Activated CD4-positive, alpha-beta T cell treated with anti-CD3 and anti-CD28 coated beads for 36 hours (primary cell): ENCODE results near the gene KCNE4. TPM values are rescaled to one million over a fixed set of nuclear protein-coding genes. Genes with fewer than 3 reads are reported as not detected.

Experiments used
- ATAC-seq: fragments of 200-7000 bp; cut with Tn5 transposase; one replicate; pipeline ENCODE4 v1.10.0; 2021; ENCODE audit warnings: mild to moderate bottlenecking, moderate library complexity
- CTCF ChIA-PET: fragments of 350-600 bp; sonication (Branson Sonifier 250); formaldehyde crosslinking; loops from one replicate; lab custom pipeline; 2021; ENCODE audit warnings: antibody characterized with exemption; lab: Charles Lee
- POLR2A ChIA-PET: fragments of 350-600 bp; sonication (Branson Sonifier 250); formaldehyde crosslinking; loops from one replicate; lab custom pipeline; 2021; ENCODE audit warnings: antibody characterized with exemption, inconsistent platforms; lab: Charles Lee
- DNase-seq: peaks from one replicate; pipeline ENCODE4 v3.0.0-alpha.2; 2020
- H3K27ac Mint-ChIP-seq: one replicate; pipeline ENCODE4 v1.8.0; 2021; ENCODE audit warnings: mixed read lengths
- H3K27me3 Mint-ChIP-seq: one replicate; pipeline ENCODE4 v1.8.0; 2021; ENCODE audit warnings: mixed read lengths
- H3K36me3 Mint-ChIP-seq: one replicate; pipeline ENCODE4 v1.8.0; 2021; ENCODE audit warnings: low read depth, mixed read lengths
- H3K4me1 Mint-ChIP-seq: one replicate; pipeline ENCODE4 v1.8.0; 2021; ENCODE audit warnings: mixed read lengths
- H3K4me3 Mint-ChIP-seq: one replicate; pipeline ENCODE4 v1.8.0; 2021; ENCODE audit warnings: mild to moderate bottlenecking, moderate library complexity, mixed read lengths
- H3K9me3 Mint-ChIP-seq: one replicate; pipeline ENCODE4 v1.8.0; 2021; ENCODE audit warnings: low read depth, mixed read lengths
- intact Hi-C, 2 experiments: fragments of 100-400 bp; cut with DNase I in 1 of 2; cut with micrococcal nuclease in 1 of 2; formaldehyde crosslinking; loops; one replicate each; pipeline versions ENCODE4 v1.14.2 to v1.15.1; 2022 to 2024; cut with DNase I, micrococcal nuclease
- total RNA-seq, 2 experiments: library from RNA; stranded (reverse); gene quantifications; one replicate each; pipeline ENCODE4 v1.2.3, GENCODE V29; 2021

KCNE4 gene
- total RNA-seq, 2 experiments from 2014 or later: not detected

DNA sequence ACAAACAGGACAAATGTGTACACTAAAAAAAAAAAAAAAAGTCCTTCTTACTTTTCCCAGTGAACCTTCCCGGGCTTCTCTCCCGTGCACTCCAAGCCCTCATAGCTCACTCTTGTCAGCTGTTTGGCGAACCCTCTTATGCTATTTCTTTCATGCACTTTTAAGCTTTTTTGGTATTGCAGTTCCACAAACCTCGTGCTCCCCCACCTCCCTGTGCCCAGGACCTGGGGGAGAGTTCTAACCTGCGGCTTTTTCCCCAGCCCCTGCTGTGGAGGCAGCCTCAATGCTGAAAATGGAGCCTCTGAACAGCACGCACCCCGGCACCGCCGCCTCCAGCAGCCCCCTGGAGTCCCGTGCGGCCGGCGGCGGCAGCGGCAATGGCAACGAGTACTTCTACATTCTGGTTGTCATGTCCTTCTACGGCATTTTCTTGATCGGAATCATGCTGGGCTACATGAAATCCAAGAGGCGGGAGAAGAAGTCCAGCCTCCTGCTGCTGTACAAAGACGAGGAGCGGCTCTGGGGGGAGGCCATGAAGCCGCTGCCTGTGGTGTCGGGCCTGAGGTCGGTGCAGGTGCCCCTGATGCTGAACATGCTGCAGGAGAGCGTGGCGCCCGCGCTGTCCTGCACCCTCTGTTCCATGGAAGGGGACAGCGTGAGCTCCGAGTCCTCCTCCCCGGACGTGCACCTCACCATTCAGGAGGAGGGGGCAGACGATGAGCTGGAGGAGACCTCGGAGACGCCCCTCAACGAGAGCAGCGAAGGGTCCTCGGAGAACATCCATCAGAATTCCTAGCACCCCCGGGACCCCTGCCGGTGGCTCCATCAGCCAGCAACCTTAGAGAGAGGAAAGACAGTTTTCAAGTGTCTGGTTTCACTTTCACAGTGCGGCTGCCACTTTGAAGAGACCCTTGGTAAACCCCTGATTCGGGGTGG is 826 bp downstream of the KCNE4 start:
- CTCF ChIA-PET: no interaction called here
- intact Hi-C loops: no loop called here

DNA sequence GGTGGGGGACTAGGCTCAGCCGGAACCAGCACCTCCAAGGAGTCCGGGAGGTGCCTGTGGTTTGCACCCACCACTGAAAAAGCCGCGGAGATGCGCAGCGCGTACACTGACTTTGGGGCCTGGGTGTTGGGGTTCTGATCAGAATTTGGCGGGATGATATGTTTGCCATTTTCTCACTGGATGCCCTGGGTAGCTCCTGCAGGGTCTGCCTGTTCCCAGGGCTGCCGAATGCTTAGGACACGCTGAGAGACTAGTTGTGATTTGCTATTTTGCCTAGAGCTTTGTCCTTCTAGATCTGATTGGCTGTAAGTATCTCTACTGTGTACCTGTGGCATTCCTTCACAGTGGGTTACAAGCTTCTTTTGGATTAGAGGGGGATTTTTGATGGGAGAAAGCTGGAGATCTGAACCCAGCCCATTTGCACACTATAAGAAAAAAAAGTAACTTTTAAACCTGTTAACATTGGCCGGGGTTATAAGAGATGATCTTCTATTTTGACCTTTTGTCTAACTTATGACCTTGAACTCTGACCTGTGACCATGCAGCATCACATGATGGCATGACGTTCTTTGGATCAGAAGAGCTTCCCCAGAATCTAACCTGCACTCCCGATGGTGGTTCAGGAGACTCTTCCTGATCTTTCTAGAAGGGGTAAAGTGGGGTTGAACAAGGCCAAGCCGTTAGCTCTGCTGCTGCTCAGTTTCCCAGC is 1.6 kb downstream of the KCNE4 start:
- Mint-ChIP-seq H3K9me3 (no peaks in the 10 kb centered on the region), H3K4me3 (no peak overlapping the region), H3K27me3 (peaks cover 6% of the 10 kb centered on the region), H3K36me3 (no peaks in the 10 kb centered on the region), H3K4me1 (no peaks in the 10 kb centered on the region), H3K27ac (no peak overlapping the region)
- intact Hi-C loops: no loop called here
- no peak for DNase-seq
- CTCF ChIA-PET: interaction anchor here (0.6 to 1.2 kb wide), 3 partner anchors 13 to 1020 kb away, joined by 4 to 7 read pairs (median 5); no protein-coding TSS in a partner anchor
- POLR2A ChIA-PET: no interaction called here
- no peak for ATAC-seq

More for the DNA sequence above, 826 bp downstream of the KCNE4 start:
- Mint-ChIP-seq H3K4me1 (no peaks in the 10 kb centered on the region), H3K27me3 (peaks cover 7% of the 10 kb centered on the region), H3K4me3 (no peak overlapping the region), H3K9me3 (no peaks in the 10 kb centered on the region), H3K36me3 (no peaks in the 10 kb centered on the region), H3K27ac (no peak overlapping the region)
- POLR2A ChIA-PET: no interaction called here
- DNase-seq: no peak
- no peak for ATAC-seq

DNA sequence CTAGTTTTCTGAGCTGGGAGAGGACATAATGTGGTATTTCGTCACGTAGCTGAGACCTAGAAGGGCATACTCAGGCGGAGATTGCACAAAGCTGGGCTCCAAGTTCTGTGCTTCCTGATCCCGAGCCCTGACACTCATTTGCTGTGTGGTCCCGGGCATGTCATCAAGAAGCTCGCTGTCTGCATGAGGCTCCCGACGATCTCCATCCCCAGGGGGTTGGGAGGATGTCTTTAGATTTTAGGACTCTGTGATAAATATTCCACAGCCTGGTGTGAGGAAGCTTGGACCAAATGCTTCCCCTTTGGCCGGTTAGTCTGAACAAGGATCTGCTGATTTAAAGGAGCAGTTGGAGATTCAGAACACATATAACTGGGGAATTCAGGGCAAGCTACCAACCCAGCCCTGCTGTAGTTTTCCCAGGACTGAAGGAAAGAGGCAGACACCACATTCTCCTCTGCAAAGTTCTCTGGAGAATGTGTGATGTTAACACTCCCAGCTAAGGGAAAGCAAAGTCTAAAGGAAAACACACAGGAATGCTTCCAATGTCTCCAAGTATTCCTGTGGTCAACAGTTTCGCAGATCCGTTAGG is 2.3 kb downstream of the KCNE4 start:
- Mint-ChIP-seq H3K27me3 (peaks cover 6% of the 10 kb centered on the region), H3K4me3 (no peak overlapping the region), H3K36me3 (no peaks in the 10 kb centered on the region), H3K4me1 (no peaks in the 10 kb centered on the region), H3K27ac (no peak overlapping the region), H3K9me3 (no peaks in the 10 kb centered on the region)
- DNase-seq: no peak
- ChIA-PET POLR2A (no interaction called here), CTCF (interaction anchor here (0.6 to 1.2 kb wide), 3 partner anchors 13 to 1021 kb away, joined by 4 to 7 read pairs (median 5); no protein-coding TSS in a partner anchor)
- no peak for ATAC-seq
- intact Hi-C loops: no loop called here

DNA sequence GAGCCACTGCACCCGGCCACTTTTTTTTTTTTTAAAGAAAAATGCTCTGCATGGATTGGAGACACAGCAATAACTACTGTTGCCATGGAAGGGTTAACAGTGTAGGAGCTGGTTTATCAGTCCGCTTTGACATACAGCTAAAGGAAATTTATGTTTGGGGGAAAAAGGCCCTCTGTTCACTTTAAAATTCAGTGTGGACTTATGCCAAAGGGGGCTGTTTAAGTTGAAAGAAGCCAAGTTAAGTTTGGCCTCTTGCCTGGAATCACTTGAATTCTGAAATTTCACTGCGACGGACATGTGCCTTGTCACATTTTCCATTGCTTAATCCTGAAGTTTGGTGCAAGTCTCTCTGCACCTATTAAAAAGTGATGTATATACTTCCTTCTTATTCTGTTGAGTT is 3.1 kb downstream of the KCNE4 start:
- no peaks in the 10 kb centered on the region for H3K36me3 Mint-ChIP-seq
- CTCF ChIA-PET: no interaction called here
- POLR2A ChIA-PET: no interaction called here
- H3K27me3 Mint-ChIP-seq: peaks cover 7% of the 10 kb centered on the region
- intact Hi-C loops: no loop called here
- no peak overlapping the region for H3K4me3 Mint-ChIP-seq
- no peaks in the 10 kb centered on the region for H3K9me3 Mint-ChIP-seq
- no peak for ATAC-seq
- no peak overlapping the region for H3K27ac Mint-ChIP-seq
- no peak for DNase-seq
- no peaks in the 10 kb centered on the region for H3K4me1 Mint-ChIP-seq

DNA sequence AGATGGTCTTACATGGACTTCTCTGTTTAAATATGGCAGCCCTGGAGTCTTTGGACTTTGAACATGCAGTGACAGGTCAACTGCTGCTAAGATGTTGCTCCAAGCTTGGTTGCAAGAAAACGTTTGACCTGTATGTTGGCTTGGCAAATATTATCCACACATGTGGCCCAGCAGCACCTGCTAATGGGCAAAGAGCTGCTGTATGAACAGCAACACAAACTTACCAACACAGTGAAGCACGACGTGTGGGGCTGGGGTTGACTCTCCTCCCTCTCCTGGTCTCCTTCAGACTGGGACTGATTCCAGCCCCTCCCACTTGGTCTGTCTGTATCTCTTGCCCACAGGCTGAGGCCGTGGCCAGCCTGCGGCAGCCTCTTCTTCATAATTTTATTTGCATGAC is 3.8 kb downstream of the KCNE4 start:
- peaks cover 7% of the 10 kb centered on the region for H3K27me3 Mint-ChIP-seq
- H3K36me3 Mint-ChIP-seq: no peaks in the 10 kb centered on the region
- intact Hi-C loops: no loop called here
- DNase-seq (no peak), ATAC-seq (no peak)
- no peak overlapping the region for H3K4me3 Mint-ChIP-seq
- H3K27ac Mint-ChIP-seq: no peak overlapping the region
- POLR2A ChIA-PET: no interaction called here
- CTCF ChIA-PET: no interaction called here
- no peaks in the 10 kb centered on the region for H3K9me3 Mint-ChIP-seq
- H3K4me1 Mint-ChIP-seq: no peaks in the 10 kb centered on the region

DNA sequence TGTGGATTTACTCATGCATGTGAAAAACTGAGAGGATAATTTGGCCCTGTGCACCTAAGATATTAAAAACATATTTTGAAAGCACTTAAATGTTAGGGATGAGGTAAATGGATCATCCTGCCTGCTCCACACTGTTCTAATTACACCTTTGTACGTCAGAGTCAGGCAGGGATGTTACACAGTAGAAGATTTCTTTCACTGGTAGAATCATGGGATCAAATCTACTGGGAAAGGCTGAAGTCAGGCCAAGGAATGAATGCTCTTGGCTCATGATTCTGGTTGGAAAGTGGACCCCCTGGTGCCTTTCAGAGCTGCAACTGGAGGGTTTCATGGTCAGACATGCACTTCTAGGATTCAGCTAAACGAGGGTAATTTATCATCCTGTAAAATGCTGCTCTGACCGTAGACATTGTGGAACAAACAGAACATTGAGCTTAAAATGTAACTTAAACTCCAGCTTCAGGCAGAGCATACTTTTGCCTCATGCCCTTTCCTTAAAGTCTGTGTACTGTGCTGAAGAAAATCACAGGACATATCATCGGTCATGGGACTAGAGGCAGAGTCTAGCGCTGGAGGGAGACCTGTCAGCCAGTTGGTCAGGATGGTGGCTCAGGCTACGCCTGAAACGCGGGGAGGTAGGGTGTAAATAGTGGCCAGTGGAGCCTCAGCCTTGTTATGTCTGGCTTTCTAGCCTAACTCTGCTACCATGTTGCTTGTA is 4.9 kb downstream of the KCNE4 start:
- CTCF ChIA-PET: no interaction called here
- POLR2A ChIA-PET: no interaction called here
- Mint-ChIP-seq H3K27me3 (peaks cover 5% of the 10 kb centered on the region), H3K36me3 (no peaks in the 10 kb centered on the region), H3K27ac (no peak overlapping the region), H3K4me3 (no peak overlapping the region), H3K4me1 (no peaks in the 10 kb centered on the region), H3K9me3 (no peaks in the 10 kb centered on the region)
- intact Hi-C loops: no loop called here
- DNase-seq (no peak), ATAC-seq (no peak)

DNA sequence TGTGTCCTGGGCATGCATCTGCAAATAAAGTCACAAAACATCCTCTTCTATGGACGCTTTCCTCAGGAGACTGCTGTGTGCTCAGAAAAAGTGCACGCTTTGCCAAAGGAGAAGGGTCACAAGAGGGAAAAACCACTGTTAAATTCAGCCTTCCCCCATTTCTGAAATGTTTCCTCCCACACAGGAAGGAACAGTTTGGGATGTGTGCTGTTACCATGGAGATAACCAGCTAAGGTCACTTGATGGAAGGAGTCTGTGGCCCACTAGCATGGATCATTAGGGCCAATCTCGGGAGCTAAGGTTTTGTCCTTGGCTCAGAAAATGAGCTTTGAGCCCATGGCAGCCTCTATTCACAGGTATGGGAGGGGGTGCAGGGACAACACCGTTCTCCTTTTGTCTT is 5.6 kb downstream of the KCNE4 start:
- ChIA-PET POLR2A (no interaction called here), CTCF (no interaction called here)
- intact Hi-C loops: no loop called here
- ATAC-seq (no peak), DNase-seq (no peak)
- Mint-ChIP-seq H3K36me3 (no peaks in the 10 kb centered on the region), H3K4me1 (no peaks in the 10 kb centered on the region), H3K4me3 (no peak overlapping the region), H3K9me3 (no peaks in the 10 kb centered on the region), H3K27ac (no peak overlapping the region), H3K27me3 (peaks cover 5% of the 10 kb centered on the region)

DNA sequence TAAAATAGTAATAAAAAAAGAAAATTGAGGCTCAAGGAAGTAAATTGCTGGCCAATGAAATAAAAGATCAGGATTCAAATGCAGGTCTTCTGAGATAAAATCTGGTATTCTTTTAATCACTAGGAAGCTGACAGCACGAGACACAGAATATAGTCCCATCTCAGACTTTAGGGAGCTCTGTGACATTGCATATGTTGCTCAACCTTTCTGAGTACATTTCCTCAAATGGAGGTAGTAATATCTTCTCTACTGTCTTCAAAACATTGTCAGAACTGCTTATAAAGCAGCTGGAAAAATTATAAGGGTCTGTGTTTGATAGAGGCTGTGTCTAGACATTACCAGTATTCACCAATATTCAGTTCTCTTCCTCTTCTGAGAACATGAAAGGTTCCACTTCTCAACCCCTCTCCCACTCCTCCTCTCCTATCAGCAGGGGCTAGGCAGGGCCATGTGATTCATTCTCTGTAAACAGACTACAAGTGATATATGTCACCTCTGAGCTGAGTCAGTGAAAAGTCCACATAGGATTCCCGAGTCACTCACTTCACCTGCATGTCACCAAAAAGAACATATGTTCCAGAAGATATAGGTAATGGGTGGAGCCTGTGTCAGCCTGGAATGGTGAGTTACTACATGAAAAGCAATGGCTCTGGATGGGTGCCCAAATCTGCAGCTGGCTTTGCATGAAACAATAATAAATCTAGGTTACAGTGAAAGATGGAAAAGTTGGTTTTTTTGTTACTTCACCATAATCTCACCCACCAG is 7.1 kb downstream of the KCNE4 start:
- intact Hi-C loops: no loop called here
- Mint-ChIP-seq H3K36me3 (no peaks in the 10 kb centered on the region), H3K4me1 (no peaks in the 10 kb centered on the region), H3K27me3 (peaks cover 5% of the 10 kb centered on the region), H3K9me3 (no peaks in the 10 kb centered on the region), H3K4me3 (no peak overlapping the region), H3K27ac (no peak overlapping the region)
- DNase-seq (no peak), ATAC-seq (no peak)
- CTCF ChIA-PET: no interaction called here
- POLR2A ChIA-PET: no interaction called here

DNA sequence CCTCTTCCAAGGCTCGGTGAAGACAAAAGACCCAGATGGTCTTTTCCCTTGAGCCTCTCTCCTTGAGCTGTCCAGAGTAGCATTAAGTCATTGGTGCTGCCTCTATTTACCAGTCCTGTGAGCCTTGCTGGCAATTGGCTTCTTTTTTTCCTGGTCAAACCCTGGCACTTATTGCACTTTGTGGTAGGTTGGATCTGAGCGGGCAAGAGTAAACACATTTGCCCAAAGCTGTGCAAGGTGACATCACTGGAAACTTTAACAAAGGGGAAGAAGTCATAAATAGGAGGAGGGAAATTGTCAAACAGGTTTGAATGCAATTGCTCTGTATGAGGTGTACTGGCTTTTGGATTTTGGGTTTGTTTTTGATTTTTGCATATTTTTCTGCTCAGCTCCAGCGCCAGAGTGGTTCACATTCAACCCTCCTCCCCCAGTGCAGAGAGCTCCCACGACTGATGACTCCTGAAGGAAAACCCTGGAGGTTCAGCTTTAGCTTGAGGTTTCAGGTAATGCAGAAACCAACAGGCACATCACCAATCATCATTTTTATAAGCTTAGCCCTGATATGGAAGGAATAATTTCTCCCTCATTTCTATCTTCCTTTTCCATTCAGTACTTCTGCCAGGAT is 8.3 kb downstream of the KCNE4 start:
- ChIA-PET POLR2A (no interaction called here), CTCF (no interaction called here)
- Mint-ChIP-seq H3K36me3 (no peaks in the 10 kb centered on the region), H3K4me1 (no peaks in the 10 kb centered on the region), H3K27me3 (peaks cover 5% of the 10 kb centered on the region), H3K27ac (no peak overlapping the region), H3K9me3 (no peaks in the 10 kb centered on the region), H3K4me3 (no peak overlapping the region)
- DNase-seq (no peak), ATAC-seq (no peak)
- intact Hi-C loops: no loop called here

DNA sequence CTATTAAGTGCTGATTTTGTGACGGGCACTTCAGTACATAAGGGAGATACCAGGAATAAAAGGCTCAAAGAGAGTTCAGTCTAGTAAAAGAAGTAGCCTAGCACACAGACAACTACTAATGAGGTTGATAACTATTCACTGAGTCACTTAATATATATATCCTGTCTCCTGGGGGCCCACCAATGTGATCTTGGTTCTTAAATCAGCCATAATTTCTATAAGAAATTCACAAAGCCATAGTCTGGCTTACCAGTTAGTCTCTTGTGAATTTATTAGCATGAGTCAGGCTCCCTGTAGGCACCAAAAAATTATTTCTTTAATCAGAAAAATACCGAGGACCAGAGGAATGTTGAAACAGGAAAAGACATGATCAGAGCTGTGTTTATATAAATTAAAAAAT is 10.4 kb downstream of the KCNE4 start:
- H3K27me3 Mint-ChIP-seq: peaks cover 5% of the 10 kb centered on the region
- no peaks in the 10 kb centered on the region for H3K36me3 Mint-ChIP-seq
- no peak overlapping the region for H3K4me3 Mint-ChIP-seq
- no peaks in the 10 kb centered on the region for H3K4me1 Mint-ChIP-seq
- intact Hi-C loops: no loop called here
- CTCF ChIA-PET: no interaction called here
- DNase-seq (no peak), ATAC-seq (no peak)
- POLR2A ChIA-PET: no interaction called here
- H3K27ac Mint-ChIP-seq: no peak overlapping the region
- H3K9me3 Mint-ChIP-seq: no peaks in the 10 kb centered on the region
